Endodermal cell (in vitro differentiated cells): ENCODE results near the gene ADARB1. TPM values are rescaled to one million over a fixed set of nuclear protein-coding genes. Genes with fewer than 3 reads are reported as not detected.

Experiments used
- DNase-seq: peaks from one replicate; pipeline ENCODE4 v3.0.0-alpha.2; 2017
- H3K27ac ChIP-seq: 2 replicates; pipeline ENCODE4 v1.5.1; 2013; ENCODE audit warnings: mild to moderate bottlenecking, low read depth, low read length, moderate library complexity
- H3K27me3 ChIP-seq: 2 replicates; pipeline ENCODE4 v1.6.1; 2013; ENCODE audit warnings: mild to moderate bottlenecking, low read length, moderate library complexity; ENCODE audit not compliant: insufficient read depth, control insufficient read depth, poor library complexity, severe bottlenecking
- H3K36me3 ChIP-seq: 2 replicates; pipeline ENCODE4 v1.7.0; 2013; ENCODE audit warnings: mild to moderate bottlenecking, low read length, moderate library complexity; ENCODE audit not compliant: control insufficient read depth, insufficient read depth
- H3K4me1 ChIP-seq: one replicate; pipeline ENCODE4 v1.7.0; 2013; ENCODE audit warnings: low read length; ENCODE audit not compliant: control insufficient read depth, insufficient read depth
- H3K4me3 ChIP-seq: 2 replicates; pipeline ENCODE4 v1.5.1; 2013; ENCODE audit warnings: mild to moderate bottlenecking, low read length, moderate library complexity
- H3K9ac ChIP-seq: 2 replicates; pipeline ENCODE4 v1.6.1; 2013; ENCODE audit warnings: mild to moderate bottlenecking, low read length, moderate library complexity; ENCODE audit not compliant: poor library complexity, severe bottlenecking; ENCODE audit errors: extremely low read depth
- H3K9me3 ChIP-seq: 2 replicates; pipeline ENCODE4 v1.6.1; 2013; ENCODE audit warnings: mild to moderate bottlenecking, low read length, moderate library complexity; ENCODE audit not compliant: control insufficient read depth
- H3K27ac Mint-ChIP-seq: 2 replicates; pipeline ENCODE4 v1.8.0; 2020; ENCODE audit warnings: mixed read lengths
- H3K27me3 Mint-ChIP-seq: 2 replicates; pipeline ENCODE4 v1.8.0; 2021; ENCODE audit warnings: mild to moderate bottlenecking, mixed read lengths; ENCODE audit not compliant: insufficient read depth
- H3K36me3 Mint-ChIP-seq: 2 replicates; pipeline ENCODE4 v1.8.0; 2020; ENCODE audit warnings: low read depth, mixed read lengths
- H3K4me1 Mint-ChIP-seq: 2 replicates; pipeline ENCODE4 v1.8.0; 2020; ENCODE audit warnings: mixed read lengths
- H3K4me3 Mint-ChIP-seq: 2 replicates; pipeline ENCODE4 v1.8.0; 2020; ENCODE audit warnings: mild to moderate bottlenecking, moderate library complexity, mixed read lengths
- H3K9me3 Mint-ChIP-seq: 2 replicates; pipeline ENCODE4 v1.8.0; 2020; ENCODE audit warnings: mild to moderate bottlenecking, mixed read lengths
- CTCF ChIP-seq: fragments of 200-600 bp; sonication (generic); conservative IDR thresholded peaks from 2 replicates; pipeline ENCODE4 v1.5.0; 2021; ENCODE audit warnings: antibody characterized with exemption, mild to moderate bottlenecking
- WGBS, 2 experiments: methylation state at CpG; one replicate each; pipeline versions ENCODE4 v1.1.5 to v1.1.7; 2013; ENCODE audit warnings: missing lambda C conversion rate in 2 of 2, mixed read lengths in 1 of 2; ENCODE audit not compliant: insufficient coverage in 1 of 2, insufficient read length in 1 of 2; 5-methylcytosine and 5-hydroxymethylcytosine counted together
- total RNA-seq, 2 donors: library from RNA; stranded (reverse); fragmentation: NEBNext Ultra II Directional in 1 of 2; extraction: Animal tissue kit (Norgen Biotek cat#: 25700) in 1 of 2; gene quantifications; 2 replicates in 1 of 2; 3 replicates in 1 of 2; pipeline ENCODE4 v1.2.1, GENCODE V29; 2021

Gene ADARB1
- total RNA-seq, 2 donors from 2014 or later: 11.5 to 20.1 TPM

GRCh38 chr21:45094412-45094811 lies 20.0 kb downstream of the ADARB1 start:
- no peak overlapping the region for H3K9ac ChIP-seq
- H3K36me3 Mint-ChIP-seq: no peaks in the 10 kb centered on the region
- no peak overlapping the region for H3K27ac Mint-ChIP-seq

GRCh38 chr21:45095505-45095904 lies 21.1 kb downstream of the ADARB1 start:
- peaks cover 6% of the 10 kb centered on the region for H3K4me1 Mint-ChIP-seq
- no peak overlapping the region for H3K4me3 ChIP-seq
- TF ChIP-seq CTCF: no peak
- no peak overlapping the region for H3K9ac ChIP-seq
- no peaks in the 10 kb centered on the region for H3K36me3 ChIP-seq
- H3K36me3 Mint-ChIP-seq: no peaks in the 10 kb centered on the region
- H3K4me1 ChIP-seq: peaks cover 4% of the 10 kb centered on the region
- peaks cover 2% of the 10 kb centered on the region for H3K27me3 Mint-ChIP-seq
- H3K4me3 Mint-ChIP-seq: no peak overlapping the region
- H3K27ac Mint-ChIP-seq: no peak overlapping the region
- no peaks in the 10 kb centered on the region for H3K9me3 Mint-ChIP-seq
- no peaks in the 10 kb centered on the region for H3K27me3 ChIP-seq
- H3K27ac ChIP-seq: no peak overlapping the region
- no peaks in the 10 kb centered on the region for H3K9me3 ChIP-seq
- no peak for DNase-seq
- 90 to 91% methylated on average over 10 to 11 of the region's 11 CpGs for WGBS, 2 experiments

More at GRCh38 chr21:45094412-45094811, 20.0 kb downstream of the ADARB1 start:
- H3K4me1 ChIP-seq: peaks cover 4% of the 10 kb centered on the region
- Mint-ChIP-seq H3K4me3 (no peak overlapping the region), H3K27me3 (peaks cover 2% of the 10 kb centered on the region), H3K9me3 (no peaks in the 10 kb centered on the region), H3K4me1 (peaks cover 6% of the 10 kb centered on the region)
- no peaks in the 10 kb centered on the region for H3K9me3 ChIP-seq
- H3K36me3 ChIP-seq: no peaks in the 10 kb centered on the region
- no peak overlapping the region for H3K27ac ChIP-seq
- no peak overlapping the region for H3K4me3 ChIP-seq
- no peak for DNase-seq
- no peaks in the 10 kb centered on the region for H3K27me3 ChIP-seq
- no peak for TF ChIP-seq CTCF
- WGBS, 2 experiments: 86 to 96% methylated on average over 1 to 7 of the region's 7 CpGs

- DNase-seq: no peak
- H3K4me1 ChIP-seq: peaks cover 4% of the 10 kb centered on the region
- Mint-ChIP-seq H3K4me3 (no peak overlapping the region), H3K36me3 (no peaks in the 10 kb centered on the region), H3K27ac (no peak overlapping the region), H3K27me3 (peaks cover 2% of the 10 kb centered on the region), H3K9me3 (no peaks in the 10 kb centered on the region), H3K4me1 (peaks cover 6% of the 10 kb centered on the region)
- no peaks in the 10 kb centered on the region for H3K27me3 ChIP-seq
- H3K36me3 ChIP-seq: no peaks in the 10 kb centered on the region
- no peak overlapping the region for H3K27ac ChIP-seq
- H3K9me3 ChIP-seq: no peaks in the 10 kb centered on the region
- TF ChIP-seq CTCF: no peak
- no peak overlapping the region for H3K4me3 ChIP-seq
- no peak overlapping the region for H3K9ac ChIP-seq
- WGBS, 2 experiments: 90 to 95% methylated on average over 4 to 5 of the region's 5 CpGs
Observed at GRCh38 chr21:45096217-45096616, 21.8 kb downstream of the ADARB1 start.
